HG03439 (cell line): ENCODE data around the gene HELZ2.
"Not testable (repeated sequence)": the region's sequence is repeated elsewhere in the genome, so short reads cannot be mapped to it uniquely, and the experiment has no call there.

Experiments used
- ATAC-seq: cut with Tn5 transposase; IDR thresholded peaks from one replicate; pipeline ENCODE4 v1.9.1; 2021; ENCODE audit warnings: mild to moderate bottlenecking, moderate library complexity; ENCODE audit not compliant: unreplicated experiment

Gene HELZ2

DNA sequence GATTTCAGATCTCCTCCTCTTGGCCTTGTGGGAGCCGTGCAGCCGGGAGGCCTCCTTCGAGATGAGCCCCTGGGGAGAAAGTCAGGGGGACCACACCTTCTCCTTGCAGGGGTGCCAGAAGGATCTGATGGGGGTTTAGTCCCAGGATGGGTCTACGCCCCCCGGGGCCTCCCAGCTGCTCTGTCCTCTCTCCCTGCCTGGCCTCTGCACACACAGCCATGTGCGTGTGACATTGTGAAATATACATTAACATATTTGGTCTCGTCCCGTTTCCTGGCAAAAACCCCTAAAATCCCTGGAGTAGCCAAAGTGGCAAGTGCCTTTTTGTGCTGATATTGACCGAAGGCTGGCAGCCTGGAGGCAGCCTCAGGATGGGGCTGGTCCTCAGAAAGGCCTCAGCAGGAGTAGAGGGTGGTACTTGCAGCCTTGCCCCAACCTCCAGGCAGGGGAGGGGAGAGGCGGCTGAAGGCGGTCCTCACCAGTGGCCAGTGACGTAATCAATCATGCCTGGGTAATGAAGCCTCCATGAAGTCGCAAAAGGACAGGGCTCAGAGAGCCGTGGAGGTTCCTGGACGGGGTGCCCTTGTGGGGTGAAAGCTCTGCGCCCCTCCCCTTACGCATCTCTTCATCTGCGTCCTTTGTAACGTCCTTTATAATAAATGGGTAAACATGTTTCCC, 5.1 kb upstream of the HELZ2 start:
- no peak for ATAC-seq

DNA sequence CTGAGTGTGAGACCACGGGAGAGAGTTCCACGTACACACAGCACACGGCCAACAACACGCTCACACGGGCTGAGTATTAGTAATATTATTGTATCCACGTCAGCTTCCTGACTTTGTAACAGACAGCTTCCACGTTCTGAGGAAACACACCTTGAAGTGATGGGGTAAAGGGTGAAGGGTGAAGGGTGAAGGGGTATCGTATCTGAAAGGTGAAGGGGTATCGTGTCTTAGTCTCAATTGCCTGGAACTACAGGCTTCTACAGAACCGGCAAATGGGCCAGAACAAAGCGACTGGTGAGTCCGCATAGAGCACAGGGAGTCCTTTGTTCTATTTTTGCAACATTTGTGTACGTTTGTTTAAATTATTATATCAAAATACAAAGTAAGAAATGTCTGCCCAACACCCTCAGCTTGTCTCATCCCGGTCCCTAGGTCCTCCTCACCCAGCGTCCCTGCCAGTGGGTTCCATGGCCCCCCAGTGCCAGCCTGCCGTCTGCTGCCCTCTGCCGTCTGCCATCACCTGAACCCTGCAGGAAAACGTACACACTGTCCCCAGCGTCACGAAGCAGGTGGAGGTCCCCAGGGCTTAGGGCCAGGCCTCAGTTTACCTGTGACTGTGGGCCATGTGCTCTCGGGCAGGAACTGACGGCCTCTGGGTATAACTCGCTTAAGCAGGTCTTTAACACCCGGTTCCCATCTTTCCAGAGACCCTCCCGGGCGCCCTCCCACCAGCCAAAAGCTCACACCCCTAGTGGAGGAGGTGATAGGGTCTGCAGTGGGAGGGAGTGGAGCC, 4.4 kb upstream of the HELZ2 start:
- ATAC-seq, result no peak

- no peak for ATAC-seq
Observed at GRCh38 chr20:63577317-63577894, 3.4 kb upstream of the HELZ2 start.

DNA sequence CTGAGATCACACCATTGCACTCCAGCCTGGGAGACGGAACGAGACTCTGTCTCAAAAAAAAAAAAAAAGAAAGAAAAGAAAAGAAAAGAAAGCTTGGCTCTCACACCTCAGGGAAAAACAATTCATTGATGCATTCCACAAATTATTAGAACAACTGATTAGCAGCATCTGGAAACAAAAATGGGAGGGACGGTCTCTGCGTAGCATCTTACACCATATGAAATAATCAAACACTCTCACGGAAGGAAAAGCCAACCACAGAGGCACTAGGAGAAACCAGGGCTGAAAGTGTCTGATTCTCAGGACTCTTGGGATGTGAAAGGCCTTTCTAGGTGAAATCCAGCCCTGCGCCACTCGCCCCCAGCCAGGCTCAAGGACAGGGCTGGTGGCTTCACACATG, 2.3 kb upstream of the HELZ2 start:
- no peak for ATAC-seq

DNA sequence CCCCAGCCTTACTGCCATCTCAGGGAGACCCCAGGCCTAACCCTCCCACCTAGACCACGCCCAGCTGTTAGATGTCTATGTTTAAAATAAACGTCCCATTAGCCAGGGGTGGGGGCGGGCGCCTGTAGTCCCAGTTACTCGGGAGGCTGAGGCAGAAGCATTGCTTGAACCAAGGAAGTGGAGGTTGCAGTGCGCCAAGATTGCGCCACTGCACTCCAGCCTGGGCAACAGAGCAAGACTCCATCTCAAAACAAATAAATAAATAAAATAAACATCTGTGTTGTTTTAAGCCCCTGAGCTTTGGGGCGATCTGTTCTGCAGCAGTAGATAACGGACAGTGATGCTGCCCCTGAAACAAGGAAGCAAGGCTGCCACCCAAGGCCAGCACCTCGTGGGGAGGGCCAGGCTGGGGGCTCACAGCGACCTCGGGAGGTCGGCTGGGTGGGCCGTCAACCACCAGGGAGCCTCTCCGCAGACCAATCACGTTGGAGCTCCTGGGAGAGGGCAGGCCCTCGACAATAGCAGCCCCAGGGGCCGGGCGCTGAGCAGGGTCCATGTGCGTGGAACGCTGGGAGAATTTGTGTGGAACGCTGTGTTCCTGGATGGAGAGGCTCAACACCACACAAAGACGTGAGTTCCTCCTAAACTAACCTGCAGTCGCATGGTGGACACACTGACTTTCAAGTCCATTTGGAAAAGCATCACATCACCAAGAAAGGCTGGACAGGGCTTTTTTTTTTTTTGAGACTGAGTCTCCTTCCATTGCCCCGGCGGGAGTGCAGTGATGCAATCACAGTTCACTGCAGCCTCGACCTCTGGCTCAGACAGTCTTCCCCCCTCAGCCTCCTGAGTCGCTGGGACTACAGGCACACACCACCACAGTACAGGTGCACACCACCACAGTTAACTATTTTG, 1.0 kb upstream of the HELZ2 start:
- no peak for ATAC-seq

GRCh38 chr20:63573647-63574131, 350 bp downstream of the HELZ2 start:
- no peak for ATAC-seq

GRCh38 chr20:63572788-63573646, 1.0 kb downstream of the HELZ2 start:
- no peak for ATAC-seq

DNA sequence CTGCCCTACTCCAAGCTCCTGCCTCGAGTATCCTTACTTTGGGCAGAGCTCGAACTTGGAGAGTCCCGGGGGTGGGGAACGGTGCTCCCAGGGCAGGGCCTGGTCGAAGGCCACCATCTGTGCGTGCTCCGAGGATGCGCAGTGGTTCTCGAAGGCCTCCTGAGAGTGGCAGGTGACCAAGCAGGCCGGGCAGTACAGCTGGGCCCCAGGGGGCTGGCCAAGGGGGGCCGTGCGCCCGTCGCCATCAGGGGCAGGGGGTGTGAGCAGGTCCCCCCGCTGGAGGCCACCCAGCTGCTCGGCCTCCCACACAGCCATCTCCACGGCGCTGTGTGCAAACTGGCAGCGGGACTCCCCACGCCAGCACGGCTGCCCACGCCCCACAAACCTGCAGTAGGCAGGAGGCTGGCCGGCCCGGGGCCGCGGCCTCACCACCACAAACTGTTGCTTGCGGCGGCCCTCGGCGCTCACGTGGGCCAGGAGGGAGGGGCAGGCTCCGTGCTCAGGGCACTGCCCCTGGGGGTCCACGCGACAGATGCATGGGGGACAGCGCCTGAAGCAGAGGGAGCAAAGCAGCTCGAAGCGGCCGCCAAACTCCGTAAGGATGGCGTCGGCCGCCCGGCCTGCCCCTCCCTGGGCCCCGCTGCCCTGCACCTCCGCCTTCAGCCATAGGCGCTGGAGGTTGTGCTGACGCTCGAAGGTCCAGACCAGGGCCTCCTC, 1.8 kb downstream of the HELZ2 start:
- ATAC-seq, result no peak

DNA sequence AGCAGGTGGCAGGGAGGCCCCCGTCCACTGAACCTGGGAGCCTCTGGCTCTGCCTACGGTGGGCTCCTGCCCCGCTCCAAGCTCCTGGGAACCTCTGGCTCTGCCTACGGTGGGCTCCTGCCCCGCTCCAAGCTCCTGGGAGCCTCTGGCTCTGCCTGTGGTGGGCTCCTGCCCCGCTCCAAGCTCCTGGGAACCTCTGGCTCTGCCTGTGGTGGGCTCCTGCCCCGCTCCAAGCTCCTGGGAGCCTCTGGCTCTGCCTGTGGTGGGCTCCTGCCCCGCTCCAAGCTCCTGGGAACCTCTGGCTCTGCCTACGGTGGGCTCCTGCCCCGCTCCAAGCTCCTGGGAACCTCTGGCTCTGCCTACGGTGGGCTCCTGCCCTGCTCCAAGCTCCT, 3.0 kb downstream of the HELZ2 start:
- ATAC-seq, result not testable (repeated sequence)

DNA sequence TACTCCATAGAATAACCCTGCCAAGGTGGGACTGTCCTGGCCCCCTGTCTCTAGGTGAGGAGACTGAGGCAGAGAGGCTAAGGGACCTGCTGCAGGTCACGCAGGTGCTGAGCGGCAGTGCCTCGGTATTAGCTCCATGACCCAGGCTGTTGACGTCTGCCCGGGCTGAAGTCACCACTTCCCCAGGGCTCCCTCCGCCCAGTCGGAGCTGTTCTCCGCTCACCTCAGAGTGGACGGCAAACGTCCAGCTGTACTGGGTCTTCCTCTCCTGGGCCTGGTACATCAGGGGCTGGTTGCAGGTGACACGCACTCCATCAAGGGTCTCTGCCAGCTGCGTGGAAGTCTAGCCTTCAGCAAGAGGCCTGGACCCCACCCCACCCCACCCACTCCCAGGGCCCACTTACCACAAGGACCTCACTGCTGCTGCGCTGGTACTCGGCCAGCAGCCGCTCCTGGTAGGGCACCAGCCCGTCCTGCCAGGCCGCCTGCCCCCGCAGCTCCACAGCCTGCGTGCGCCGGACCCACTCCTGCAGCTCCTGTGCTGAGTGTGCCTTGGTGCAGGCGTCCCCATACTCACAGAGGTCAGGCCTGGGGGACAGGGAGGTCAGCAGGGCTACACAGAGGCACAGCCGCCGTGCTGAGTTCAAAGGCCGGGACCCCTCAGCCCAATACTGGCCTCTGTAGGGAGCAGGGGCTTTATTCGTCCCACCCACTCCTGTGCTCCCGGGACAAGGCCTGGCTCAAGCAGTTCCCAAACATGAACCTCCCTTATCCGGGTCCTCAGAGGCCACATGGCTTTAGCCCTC, 3.6 kb downstream of the HELZ2 start:
- no peak for ATAC-seq

DNA sequence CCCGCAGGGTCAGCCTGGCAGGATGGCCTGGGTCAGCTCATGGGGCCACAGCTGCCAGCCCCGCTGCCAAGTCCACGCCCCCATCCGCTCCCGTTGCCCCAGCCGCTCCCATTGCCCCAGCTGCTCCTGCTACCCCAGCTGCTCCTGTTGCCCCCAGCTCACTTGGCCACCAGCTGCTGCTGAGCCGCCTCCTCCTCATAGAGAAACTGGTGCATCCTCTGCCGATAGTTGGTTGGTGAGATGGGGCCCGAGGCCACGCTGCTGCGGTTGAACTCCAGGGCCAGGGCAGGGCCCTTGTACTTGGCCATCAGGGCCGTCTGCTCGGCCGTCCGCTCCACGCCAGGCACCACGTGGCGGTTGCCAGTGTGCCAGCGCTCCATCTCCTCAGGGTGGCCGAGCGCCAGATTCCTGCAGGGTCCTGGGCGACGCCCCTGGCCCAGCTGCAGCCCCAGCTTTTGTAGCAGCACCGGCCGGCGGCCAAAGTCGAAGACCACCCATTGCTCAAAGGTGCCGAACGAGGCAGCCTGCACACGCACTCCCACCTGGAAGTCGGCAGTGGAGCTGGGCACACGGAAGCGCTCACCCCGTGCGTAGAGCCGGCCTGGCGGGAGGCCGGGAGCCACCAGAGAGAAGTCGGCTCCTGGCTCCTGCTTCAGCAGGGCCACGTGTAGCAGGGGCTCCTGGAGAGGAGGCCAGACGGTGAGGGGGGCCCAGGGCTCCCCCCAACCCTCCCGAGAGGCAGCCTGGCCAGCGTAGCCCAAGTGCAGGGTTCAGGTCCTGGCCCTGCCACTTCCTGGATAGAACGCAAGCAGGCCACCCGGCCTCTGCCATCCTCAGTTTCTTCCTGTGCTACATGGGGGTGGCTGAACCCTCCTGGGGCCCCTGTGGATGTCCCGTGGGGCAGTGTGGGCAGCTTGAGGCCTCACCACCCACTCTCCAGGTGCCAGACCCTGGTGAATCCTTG, 4.8 kb downstream of the HELZ2 start:
- no peak for ATAC-seq

- no peak for ATAC-seq
Observed at GRCh38 chr20:63568170-63568981, 5.7 kb downstream of the HELZ2 start.

DNA sequence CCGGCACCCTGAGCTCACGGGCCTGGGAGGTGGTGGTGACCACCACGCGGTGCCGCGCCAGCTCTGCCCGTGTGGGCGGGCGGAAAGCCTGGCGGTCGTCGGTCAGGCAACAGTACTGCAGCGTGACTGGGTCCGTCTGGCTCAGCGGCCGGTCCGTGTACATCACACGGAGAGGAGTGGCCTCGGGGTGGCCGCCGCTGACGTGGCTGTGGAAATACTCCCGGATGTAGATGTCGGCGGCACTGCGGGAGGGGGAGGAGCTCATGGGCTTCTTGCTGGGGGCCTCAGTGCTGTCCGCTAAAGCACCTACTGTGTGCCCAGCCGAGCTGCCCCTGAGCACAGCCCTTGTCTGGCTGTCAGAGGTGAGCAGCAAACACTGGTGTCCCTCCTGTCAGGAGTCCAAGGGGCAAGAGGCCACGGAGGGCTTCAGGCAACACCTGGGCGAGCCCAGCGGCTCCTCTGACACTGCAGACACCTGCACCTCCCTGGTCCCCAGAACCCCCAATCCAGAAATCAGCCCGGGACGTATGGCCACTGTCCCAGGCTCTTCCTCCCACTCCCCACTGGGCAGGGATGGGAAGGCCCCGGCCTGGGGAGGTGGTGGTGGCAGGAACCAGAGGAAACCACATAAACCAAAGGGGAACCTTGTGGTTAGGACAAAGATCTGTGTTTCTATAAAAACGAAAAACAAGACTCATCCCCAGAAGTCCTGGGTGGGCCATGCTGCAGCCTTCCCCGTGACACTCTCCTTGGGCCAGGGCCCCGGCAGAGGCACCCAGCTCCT, 6.5 kb downstream of the HELZ2 start:
- ATAC-seq, result peak; percentile 55

- peak; percentile 8 for ATAC-seq
Observed at GRCh38 chr20:63567136-63567385, 7.0 kb downstream of the HELZ2 start.

DNA sequence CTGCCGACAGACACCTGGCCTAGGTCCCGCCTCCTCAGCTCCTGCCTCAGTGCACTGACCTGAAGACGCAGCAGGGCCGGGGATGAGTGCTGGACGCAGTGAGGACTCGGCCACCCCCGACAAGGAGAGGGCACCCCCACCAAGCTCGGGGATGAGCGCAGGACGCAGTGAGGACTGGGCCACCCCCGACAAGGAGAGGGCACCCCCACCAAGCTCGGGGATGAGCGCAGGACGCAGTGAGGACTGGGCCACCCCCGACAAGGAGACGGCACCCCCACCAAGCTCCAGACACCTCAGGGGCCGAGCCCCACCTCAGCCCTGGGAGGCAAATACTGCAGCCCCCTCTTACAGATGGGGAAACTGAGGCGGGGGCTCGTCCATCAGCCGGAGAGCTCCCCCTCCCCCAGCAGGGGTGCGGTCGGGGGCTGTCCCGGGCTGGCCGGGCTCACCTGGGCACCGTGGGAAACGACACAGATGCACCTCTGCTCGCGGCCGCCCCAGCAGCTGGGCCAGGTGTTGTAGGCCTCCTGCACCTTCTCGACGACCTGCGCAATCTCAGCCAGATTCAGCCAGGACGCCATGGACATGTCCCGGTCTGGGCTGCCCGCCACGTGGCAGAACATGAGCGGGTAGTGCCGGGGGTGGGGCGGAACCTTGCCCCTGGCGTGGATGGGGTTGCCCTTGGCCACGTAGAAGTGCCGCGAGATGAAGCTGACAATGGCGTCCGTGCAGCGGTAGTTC, 7.5 kb downstream of the HELZ2 start:
- ATAC-seq, result no peak
